ENCODE results near the gene SMYD3.

SMYD3 gene

DNA sequence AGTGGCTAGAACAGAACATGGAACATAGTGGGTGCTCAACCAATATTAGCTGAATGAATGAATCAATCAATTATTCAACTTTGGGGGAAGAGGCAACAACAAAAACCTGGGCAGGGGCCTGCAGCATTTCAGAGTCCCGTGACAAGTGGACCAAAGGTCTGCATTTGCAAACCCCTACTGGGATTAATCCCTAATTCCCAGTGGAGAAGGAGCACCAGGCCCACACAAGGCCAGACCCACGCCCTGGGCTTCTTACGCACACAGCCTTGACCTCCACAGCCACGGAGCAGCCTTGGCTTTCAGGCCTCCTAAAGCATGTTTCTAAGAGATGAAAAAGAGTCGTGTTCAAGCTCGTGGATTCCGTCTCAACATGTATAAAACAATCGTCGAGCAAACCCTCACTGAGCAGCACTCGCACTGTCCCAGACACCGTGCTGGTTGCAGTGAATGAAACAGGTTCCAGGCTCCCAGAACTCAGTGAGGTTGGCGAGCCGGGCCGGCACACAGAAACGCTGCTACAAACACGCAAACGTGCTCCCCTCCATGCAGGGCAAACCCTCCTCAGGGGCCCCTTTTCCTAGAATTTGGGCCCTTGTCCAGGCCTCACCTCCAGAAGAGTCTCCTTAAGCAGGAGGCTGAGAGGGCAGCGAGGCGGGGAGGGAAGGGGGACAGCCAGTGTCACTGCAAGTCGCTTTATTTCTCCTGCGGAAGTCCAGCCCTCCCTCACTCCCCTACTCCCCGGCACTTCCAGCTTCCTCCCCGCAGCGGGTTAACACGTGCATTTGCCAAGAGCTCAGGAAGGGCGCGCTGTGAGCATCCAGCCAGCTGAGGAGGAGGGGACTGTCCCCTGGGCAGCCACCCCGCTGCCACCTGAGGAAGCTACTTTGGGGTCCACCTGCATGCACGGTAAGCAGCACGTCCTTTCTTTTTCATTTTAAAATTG is 795.8 kb downstream of the SMYD3 start:
- Histone ChIP-seq H3K27me3 (ENCODE audit: insufficient read depth, poor library complexity, severe bottlenecking) (no peaks in the 10 kb centered on the region), H3K27ac (replicated peaks) (no peak overlapping the region), H3K4me3 (replicated peaks; ENCODE audit: insufficient read depth, low read length) (no peak overlapping the region)
- TF ChIP-seq, protein P1, sequence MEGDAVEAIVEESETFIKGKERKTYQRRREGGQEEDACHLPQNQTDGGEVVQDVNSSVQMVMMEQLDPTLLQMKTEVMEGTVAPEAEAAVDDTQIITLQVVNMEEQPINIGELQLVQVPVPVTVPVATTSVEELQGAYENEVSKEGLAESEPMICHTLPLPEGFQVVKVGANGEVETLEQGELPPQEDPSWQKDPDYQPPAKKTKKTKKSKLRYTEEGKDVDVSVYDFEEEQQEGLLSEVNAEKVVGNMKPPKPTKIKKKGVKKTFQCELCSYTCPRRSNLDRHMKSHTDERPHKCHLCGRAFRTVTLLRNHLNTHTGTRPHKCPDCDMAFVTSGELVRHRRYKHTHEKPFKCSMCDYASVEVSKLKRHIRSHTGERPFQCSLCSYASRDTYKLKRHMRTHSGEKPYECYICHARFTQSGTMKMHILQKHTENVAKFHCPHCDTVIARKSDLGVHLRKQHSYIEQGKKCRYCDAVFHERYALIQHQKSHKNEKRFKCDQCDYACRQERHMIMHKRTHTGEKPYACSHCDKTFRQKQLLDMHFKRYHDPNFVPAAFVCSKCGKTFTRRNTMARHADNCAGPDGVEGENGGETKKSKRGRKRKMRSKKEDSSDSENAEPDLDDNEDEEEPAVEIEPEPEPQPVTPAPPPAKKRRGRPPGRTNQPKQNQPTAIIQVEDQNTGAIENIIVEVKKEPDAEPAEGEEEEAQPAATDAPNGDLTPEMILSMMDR (IDR thresholded peaks at IDR 0.05; ENCODE audit: insufficient read depth, low read length): no peak
- TF ChIP-seq POLR2AphosphoS5 (IDR thresholded peaks at IDR 0.05; ENCODE audit: low read depth) (no peak), SPI1 (IDR thresholded peaks at IDR 0.05; ENCODE audit: borderline replicate concordance, low read depth) (no peak)
- DNase-seq (ENCODE audit: low read depth in 1 of 2, low spot score in 1 of 2): peak in 1 of 2 experiments; percentile 17

DNA sequence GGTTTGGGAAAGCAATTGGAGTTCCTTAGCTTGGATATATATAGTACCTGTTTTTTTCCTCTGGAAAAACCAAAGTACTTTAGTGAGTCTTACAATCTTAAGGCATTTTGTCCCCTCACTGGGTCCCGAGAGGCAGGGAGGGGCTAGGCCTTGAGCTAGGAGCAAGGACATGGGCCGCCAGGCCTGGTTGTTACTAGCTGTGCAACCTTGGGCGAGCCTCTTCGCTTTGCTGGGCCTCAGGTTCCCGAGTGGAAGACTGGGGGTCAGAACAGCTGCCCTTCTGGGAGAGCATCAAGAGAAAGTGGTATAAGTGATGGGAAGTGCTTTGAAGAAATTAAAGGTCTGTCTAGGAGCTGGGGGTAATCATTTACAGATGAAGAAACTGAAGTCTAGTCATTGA is 799.1 kb downstream of the SMYD3 start:
- TF ChIP-seq POLR2AphosphoS5 (IDR thresholded peaks at IDR 0.05; ENCODE audit: low read depth): no peak
- TF ChIP-seq SPI1 (IDR thresholded peaks at IDR 0.05; ENCODE audit: borderline replicate concordance, low read depth): no peak
- no peak for TF ChIP-seq GABPA (IDR thresholded peaks at IDR 0.05; ENCODE audit: low read depth)
- TF ChIP-seq, protein P1 (IDR thresholded peaks at IDR 0.05; ENCODE audit: insufficient read depth, low read length): no peak
- TF ChIP-seq, protein P2, sequence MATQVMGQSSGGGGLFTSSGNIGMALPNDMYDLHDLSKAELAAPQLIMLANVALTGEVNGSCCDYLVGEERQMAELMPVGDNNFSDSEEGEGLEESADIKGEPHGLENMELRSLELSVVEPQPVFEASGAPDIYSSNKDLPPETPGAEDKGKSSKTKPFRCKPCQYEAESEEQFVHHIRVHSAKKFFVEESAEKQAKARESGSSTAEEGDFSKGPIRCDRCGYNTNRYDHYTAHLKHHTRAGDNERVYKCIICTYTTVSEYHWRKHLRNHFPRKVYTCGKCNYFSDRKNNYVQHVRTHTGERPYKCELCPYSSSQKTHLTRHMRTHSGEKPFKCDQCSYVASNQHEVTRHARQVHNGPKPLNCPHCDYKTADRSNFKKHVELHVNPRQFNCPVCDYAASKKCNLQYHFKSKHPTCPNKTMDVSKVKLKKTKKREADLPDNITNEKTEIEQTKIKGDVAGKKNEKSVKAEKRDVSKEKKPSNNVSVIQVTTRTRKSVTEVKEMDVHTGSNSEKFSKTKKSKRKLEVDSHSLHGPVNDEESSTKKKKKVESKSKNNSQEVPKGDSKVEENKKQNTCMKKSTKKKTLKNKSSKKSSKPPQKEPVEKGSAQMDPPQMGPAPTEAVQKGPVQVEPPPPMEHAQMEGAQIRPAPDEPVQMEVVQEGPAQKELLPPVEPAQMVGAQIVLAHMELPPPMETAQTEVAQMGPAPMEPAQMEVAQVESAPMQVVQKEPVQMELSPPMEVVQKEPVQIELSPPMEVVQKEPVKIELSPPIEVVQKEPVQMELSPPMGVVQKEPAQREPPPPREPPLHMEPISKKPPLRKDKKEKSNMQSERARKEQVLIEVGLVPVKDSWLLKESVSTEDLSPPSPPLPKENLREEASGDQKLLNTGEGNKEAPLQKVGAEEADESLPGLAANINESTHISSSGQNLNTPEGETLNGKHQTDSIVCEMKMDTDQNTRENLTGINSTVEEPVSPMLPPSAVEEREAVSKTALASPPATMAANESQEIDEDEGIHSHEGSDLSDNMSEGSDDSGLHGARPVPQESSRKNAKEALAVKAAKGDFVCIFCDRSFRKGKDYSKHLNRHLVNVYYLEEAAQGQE (IDR thresholded peaks at IDR 0.05; ENCODE audit: insufficient replicate concordance, low read depth): no peak
- no peaks in the 10 kb centered on the region for H3K27me3 ChIP-seq (ENCODE audit: insufficient read depth, poor library complexity, severe bottlenecking)
- no peak for DNase-seq (ENCODE audit: low read depth in 1 of 2, low spot score in 1 of 2)
- H3K27ac ChIP-seq (replicated peaks): no peak overlapping the region
- no peak overlapping the region for H3K4me3 ChIP-seq (replicated peaks; ENCODE audit: insufficient read depth, low read length)

DNA sequence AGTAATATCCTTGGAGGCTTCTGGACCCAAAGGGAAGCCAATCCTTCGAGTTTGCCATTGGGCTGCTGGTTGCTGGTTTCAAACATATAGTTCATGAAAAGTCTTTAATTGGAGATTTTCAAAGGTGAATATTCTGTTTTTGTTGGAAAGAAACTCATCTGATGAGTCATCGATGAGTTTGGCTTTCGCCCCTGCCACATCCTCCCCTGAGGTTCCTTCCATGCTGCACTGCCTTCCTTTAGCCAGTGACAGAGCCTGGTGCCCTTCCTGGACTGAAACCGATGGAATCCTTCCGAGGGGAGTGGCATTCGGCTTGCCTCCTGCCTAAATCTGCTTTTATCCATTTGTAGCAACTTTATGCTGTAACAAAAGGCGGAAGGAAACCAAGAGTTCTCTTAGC is 802.3 kb downstream of the SMYD3 start:
- DNase-seq (ENCODE audit: low read depth in 1 of 2, low spot score in 1 of 2): no peak
- Histone ChIP-seq H3K4me3 (replicated peaks; ENCODE audit: insufficient read depth, low read length) (no peak overlapping the region), H3K27me3 (ENCODE audit: insufficient read depth, poor library complexity, severe bottlenecking) (no peaks in the 10 kb centered on the region), H3K27ac (replicated peaks) (no peak overlapping the region)
- TF ChIP-seq POLR2AphosphoS5 (IDR thresholded peaks at IDR 0.05; ENCODE audit: low read depth) (no peak), SPI1 (IDR thresholded peaks at IDR 0.05; ENCODE audit: borderline replicate concordance, low read depth) (no peak), GABPA (IDR thresholded peaks at IDR 0.05; ENCODE audit: low read depth) (no peak)
- TF ChIP-seq, protein P1 (IDR thresholded peaks at IDR 0.05; ENCODE audit: insufficient read depth, low read length): no peak
- TF ChIP-seq, protein P2 (IDR thresholded peaks at IDR 0.05; ENCODE audit: insufficient replicate concordance, low read depth): no peak
